NCI-H345 (cell line): ENCODE data around the gene DACH1.

ENCODE experiments used
- DNase-seq: peaks from one replicate; lab custom pipeline; 2025; lab: John Stamatoyannopoulos, UW

Gene DACH1

DNA sequence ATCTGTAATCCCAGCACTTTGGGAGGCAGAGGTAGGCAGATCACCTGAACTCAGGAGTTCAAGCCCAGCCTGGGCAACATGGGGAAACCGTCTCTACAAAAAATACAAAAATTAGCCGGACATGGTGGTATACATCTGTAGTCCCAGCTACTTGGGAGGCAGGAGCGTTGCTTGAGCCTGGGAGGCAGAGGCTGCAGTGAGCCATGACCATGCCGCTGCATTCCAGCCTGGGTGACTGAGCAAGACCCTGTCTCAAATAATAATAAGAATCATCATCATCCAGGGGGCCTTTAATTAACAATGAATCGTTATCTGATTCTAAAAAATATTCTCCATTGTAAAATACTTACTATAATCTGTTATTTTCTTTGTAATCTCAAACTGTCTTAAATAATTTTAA lies 283.4 kb downstream of the DACH1 start:
- no peak for DNase-seq

DNA sequence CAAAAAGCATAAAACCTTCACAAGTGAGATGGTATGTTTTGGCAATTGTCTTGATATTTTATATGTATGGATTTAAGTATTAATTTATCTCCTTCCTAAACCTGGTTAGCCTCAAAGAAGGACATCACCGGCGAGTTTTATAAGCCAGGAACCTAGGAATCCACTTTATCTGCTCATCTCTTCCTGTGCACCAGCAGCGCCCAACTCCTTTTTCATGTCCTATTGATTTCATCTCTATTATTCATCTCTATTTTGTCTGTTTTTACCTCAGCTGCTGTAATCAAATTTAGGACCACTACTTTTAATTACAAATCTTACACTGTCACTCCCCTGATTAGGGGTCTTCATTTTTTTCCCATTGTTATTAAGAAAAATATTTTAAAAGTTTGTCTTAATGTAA lies 286.4 kb downstream of the DACH1 start:
- DNase-seq = no peak

GRCh38 chr13:71578048-71578447 lies 289.0 kb downstream of the DACH1 start:
- DNase-seq = no peak

GRCh38 chr13:71577127-71577526 lies 289.9 kb downstream of the DACH1 start:
- DNase-seq = no peak

DNA sequence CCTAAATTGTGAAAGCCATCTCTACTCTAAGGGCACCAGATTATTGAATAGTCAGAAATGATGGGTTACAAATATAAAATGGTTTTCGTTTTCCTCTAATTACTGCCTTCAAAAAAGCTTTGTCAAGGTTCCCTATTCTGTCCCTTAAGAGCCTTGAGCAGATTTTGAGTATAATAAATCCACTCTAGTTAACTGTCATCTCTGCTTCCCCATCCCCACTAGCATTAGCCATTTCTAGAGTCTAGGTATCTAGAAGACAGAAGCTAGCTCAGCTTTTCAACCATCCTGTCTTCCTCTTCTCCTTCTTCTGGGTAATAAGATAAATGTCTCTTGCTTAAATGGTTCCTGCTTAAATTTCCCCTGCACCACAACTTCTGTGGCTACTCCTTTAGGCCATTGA lies 290.4 kb downstream of the DACH1 start:
- no peak for DNase-seq

- no peak for DNase-seq
Observed at GRCh38 chr13:71546881-71547280, 320.1 kb downstream of the DACH1 start.

DNA sequence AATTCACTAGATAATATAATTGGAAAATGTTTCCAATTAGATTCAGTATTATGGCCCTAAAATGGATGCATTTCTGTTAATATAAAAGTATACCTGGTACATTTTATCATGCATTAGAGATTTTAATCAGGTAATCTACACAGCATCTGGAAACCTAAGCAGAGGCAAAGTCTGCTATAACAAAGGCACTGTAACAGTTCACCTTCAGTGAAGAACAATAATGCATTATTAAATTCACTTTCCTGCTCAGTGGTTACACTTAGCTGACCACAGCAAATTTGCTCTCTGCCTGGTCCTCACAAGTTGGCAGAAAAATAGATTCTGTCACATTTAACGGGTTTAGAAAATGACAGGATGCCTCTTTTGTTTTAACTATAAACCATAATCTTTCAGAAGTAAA lies 326.9 kb downstream of the DACH1 start:
- DNase-seq = no peak

DNA sequence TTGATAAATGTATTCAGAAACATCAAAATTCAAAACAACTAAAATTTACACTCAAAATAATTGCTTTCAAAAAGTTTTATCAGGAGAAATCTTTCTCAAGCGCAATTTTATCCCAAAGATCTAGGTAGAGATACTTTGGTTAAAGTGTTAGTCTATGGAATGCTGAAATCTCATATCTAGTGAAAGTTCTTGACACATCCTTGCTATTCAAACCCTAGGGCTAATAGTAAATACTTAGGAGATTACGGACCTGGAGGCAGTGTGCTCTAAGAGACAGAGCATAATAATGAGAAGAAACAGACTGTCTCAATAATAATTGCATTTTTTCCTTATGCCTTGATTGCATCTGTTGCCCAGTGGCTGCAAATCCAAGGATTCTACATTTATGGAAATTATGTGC lies 330.8 kb downstream of the DACH1 start:
- no peak for DNase-seq

GRCh38 chr13:71524613-71525304 lies 342.2 kb downstream of the DACH1 start:
- DNase-seq = no peak

GRCh38 chr13:71524245-71524612 lies 342.8 kb downstream of the DACH1 start:
- no peak for DNase-seq

- no peak for DNase-seq
Observed at GRCh38 chr13:71522941-71523526, 344.0 kb downstream of the DACH1 start.

DNA sequence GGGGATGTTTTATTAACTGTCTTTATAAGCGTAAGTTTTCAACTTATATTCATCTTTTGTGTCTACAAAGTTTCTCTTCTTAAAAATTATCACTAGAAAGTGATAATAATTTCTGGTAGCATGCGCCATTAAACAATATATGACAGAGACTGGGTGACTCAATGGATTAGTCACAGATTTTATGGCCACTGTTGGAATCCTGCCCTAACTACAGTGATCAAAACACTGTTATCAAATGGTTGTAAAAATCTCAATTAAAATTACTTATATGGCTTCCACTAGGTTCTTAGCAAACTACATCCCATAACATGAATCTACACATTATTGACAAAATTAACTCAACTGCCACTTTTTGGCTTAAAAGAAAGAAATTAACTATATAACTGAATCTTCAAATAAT lies 350.0 kb downstream of the DACH1 start:
- DNase-seq = no peak

GRCh38 chr13:71516521-71516920 lies 350.5 kb downstream of the DACH1 start:
- DNase-seq = no peak

GRCh38 chr13:71515744-71516038 lies 351.3 kb downstream of the DACH1 start:
- DNase-seq = no peak

DNA sequence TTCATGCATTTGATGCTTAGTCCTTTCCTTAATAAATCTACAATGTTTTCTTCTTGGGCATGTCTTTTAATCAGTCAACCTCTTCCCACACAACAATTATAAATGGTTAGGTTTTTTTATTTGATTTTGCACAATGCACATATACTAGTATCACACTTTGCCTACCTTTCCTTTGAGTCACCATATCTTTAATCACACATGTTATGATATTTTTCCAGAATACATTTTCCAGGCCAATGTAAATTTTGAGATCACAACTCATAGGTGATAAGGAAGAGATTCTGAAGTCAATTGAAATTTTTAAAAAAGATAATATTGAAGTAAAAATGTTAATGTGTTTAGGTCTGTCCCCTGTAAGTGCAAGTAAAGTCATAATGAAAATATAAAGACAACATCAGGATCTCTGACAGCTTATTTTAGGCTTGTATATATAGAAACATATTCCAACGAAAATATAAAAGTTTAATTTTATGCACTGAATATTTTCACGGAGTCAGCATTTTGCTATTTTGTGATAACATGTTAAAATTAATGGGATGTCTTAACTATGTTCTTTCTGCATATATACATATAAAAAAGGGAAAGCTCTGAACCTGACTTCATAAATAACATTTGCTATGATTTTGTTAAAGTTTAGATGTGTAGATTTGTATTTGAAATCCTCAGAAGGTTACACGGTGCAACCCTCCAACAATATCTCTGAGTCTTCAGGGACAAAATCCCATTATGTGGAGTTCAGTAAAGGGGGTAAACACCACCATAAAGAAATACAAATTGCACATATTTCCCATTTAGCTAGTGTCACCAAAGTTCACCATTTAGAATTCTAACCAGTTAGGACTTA lies 351.9 kb downstream of the DACH1 start:
- no peak for DNase-seq

DNA sequence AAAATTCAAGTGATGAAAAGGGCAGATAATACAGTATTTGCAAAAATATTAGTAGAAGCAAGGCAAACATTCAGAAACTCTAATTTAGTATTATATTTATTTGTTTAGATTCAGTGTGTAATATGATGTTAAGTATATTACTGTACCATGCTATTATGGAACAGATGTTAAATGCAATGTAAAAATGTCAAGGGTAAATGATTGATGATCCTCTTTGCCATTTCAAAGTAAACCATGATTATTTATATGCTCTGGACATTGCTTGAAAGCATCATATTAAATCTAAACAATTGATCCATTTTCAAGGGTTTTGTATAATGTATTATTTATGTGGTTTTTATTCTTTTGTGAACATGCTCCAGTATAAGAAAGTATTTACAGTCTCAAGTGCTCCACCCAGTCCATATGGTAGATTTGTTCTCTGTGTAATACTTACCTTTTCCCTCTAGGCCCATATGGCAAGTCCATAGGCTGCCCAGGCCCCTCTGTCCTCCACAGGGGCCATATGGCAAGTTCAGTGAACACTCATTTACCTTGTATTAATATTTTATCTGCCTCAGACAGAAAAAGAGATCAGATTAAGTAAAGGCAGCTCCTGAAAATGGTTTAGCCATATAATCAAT lies 353.5 kb downstream of the DACH1 start:
- no peak for DNase-seq

GRCh38 chr13:71503781-71504180 lies 363.2 kb downstream of the DACH1 start:
- no peak for DNase-seq

DNA sequence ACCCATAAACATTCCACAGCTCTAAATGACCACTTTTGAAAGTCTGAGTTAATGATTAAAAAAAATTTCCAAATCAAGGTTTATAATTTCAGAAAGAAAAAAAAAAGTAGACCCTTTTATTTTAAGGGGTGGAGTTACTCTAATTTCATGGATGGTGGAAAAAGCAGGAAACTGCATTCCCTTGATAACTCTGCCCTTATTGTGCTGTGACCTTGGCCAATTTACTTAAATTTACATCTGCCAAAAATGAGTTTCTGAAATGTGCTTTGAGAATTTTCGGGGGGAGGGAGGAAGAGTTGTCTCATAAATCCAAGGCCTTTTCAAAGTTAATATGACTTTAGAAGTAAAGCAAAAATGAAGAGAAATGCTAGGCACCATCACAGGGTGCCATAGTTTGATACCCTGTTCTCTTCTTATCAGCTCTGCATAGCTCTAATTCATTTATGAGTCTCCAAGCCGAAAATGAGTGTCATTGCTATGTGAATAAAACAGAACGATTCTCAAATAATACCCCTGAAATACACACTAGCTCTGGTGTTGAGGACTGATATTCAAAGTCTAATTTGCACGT lies 367.0 kb downstream of the DACH1 start:
- no peak for DNase-seq

GRCh38 chr13:71499235-71499634 lies 367.8 kb downstream of the DACH1 start:
- DNase-seq = no peak

- DNase-seq = no peak
Observed at GRCh38 chr13:71493189-71493588, 373.8 kb downstream of the DACH1 start.

GRCh38 chr13:71492346-71492871 lies 374.6 kb downstream of the DACH1 start:
- no peak for DNase-seq

DNA sequence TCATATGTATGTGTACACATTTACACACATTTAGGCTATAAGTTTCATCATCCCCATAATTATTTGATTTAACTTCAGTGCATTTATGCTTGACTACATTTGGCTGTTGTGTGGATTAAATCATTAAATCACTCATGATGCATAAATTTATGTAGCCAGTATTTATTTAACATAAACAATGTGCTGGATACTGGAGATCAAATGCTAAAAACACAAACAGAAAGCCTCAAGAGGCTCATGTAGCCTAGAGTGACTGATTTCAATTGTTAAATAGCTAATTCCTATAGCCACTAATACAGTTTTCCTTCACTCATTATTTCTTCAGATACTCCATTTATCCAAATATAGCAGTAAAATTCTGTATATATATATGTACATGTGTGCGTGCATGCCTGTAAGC lies 376.0 kb downstream of the DACH1 start:
- no peak for DNase-seq
